Esophagus squamous epithelium (tissue), 5 donors: ENCODE results near the gene FAM120B. TPM values are rescaled to one million over a fixed set of nuclear protein-coding genes. Genes with fewer than 3 reads are reported as not detected.

ENCODE experiments used
- DNase-seq: peaks from one replicate; lab custom pipeline; 2025; lab: John Stamatoyannopoulos, UW
- H3K27ac ChIP-seq, 4 donors: fragments of 200-600 bp; sonication (generic); one replicate each; pipeline ENCODE4 v1.5.1; 2016 to 2019; ENCODE audit warnings: mild to moderate bottlenecking in 1 of 4
- H3K27me3 ChIP-seq, 4 donors: fragments of 200-600 bp; sonication (generic); 1 replicate in 3 of 4; 2 replicates in 1 of 4; pipeline versions ENCODE4 v1.5.1 to v1.6.0; 2017 to 2021; ENCODE audit warnings: antibody characterized with exemption in 1 of 4
- H3K36me3 ChIP-seq, 3 donors: fragments of 200-600 bp; sonication (generic); one replicate each; pipeline ENCODE4 v1.5.1; 2016 to 2019
- H3K4me1 ChIP-seq, 3 donors: fragments of 200-600 bp; sonication (generic); one replicate each; pipeline ENCODE4 v1.5.1; 2017 to 2019
- H3K4me3 ChIP-seq, 4 donors: fragments of 200-600 bp; sonication (generic); 1 replicate in 3 of 4; 2 replicates in 1 of 4; pipeline ENCODE4 v1.5.1; 2016 to 2019; ENCODE audit warnings: mild to moderate bottlenecking in 2 of 4, moderate library complexity in 1 of 4
- H3K9me3 ChIP-seq, 3 donors: fragments of 200-600 bp; sonication (generic); one replicate each; pipeline ENCODE4 v1.5.1; 2016 to 2019
- POLR2A ChIP-seq, 4 donors: fragments of 450-650 bp; IDR thresholded peaks; one replicate each; pipeline ENCODE4 v1.6.1; 2017; ENCODE audit warnings: antibody characterized with exemption in 4 of 4, mild to moderate bottlenecking in 4 of 4, moderate library complexity in 3 of 4
- WGBS, 2 donors: methylation state at CpG; one replicate each; pipeline ENCODE4 v1.1.5; 2018; 5-methylcytosine and 5-hydroxymethylcytosine counted together
- intact Hi-C: fragments of 100-400 bp; cut with DNase I; formaldehyde crosslinking; loops from one replicate; pipeline ENCODE4 v1.15.0; 2022
- total RNA-seq, 4 donors: library from RNA; depleted of rRNA; stranded (reverse); fragments of >200 nt; gene quantifications; one replicate each; pipeline ENCODE4 v1.1.0, GENCODE V29; 2016
- TF ChIP-seq, protein P1 (sequence below), 6 experiments: fragments of 450-650 bp in 4 of 6; fragments of 200-600 bp in 2 of 6; sonication (generic) in 2 of 6; IDR thresholded peaks; one replicate each; pipeline ENCODE4 v1.5.1; 2016 to 2019; ENCODE audit warnings: antibody characterized with exemption in 6 of 6, mild to moderate bottlenecking in 4 of 6, moderate library complexity in 4 of 6
- donor health status: DM: yes; HTN: yes; CAD: no.

Gene FAM120B
- total RNA-seq, 4 donors from 2014 or later, result 8.4 to 25.6 (median 12.9) TPM

DNA sequence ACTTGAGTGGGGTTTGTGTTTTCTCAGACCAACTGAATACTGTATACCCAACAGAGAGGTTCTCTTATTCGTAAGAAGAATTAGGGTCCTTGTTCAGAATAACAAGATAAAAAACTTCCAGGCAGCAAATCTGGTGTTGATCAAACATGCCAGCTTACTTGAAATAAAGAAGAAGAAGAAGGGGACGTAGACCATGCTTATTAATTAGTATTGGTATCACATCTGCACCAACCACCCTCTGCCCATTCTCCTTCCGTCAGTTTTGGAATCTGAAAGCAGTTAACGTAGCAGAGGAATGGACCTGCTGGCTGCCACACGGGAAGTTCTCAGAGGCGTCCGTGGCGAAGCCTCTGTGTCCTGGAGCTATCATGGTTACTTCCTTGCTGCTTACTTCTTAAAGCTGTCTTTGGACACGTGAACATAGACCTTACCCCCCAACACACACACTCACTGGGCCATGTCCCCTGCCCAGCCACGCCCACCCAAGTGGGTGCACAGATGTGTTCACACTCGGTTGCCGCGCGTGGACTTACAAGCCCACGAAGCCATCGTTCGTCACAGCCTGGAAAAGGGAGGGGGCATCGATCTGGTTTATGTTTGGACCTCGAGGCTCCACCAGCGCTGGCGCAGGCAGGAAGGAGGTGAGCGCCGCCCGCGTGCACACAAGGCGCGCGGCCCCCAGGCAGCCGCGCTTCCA lies 11.6 kb upstream of the FAM120B start:
- Histone ChIP-seq H3K9me3 (no peaks in the 10 kb centered on the region), H3K27me3 (peaks cover 5 to 96% (median 13%) of the 10 kb centered on the region in 4 donors), H3K4me1 (peaks cover 27 to 68% (median 37%) of the 10 kb centered on the region in 3 donors), H3K4me3 (peak overlapping the region; percentile 33 to 75 (median 46)), H3K27ac (peak overlapping the region in 3 of 4 donors; percentile 23 to 54 (median 45)), H3K36me3 (no peaks in the 10 kb centered on the region)
- no peak for DNase-seq
- 27 to 48% methylated on average over 9 to 18 of the region's 30 CpGs for WGBS, 2 donors
- intact Hi-C loops, result no loop called here
- TF ChIP-seq POLR2A (IDR thresholded peaks at IDR 0.05), result no peak
- TF ChIP-seq, protein P1, sequence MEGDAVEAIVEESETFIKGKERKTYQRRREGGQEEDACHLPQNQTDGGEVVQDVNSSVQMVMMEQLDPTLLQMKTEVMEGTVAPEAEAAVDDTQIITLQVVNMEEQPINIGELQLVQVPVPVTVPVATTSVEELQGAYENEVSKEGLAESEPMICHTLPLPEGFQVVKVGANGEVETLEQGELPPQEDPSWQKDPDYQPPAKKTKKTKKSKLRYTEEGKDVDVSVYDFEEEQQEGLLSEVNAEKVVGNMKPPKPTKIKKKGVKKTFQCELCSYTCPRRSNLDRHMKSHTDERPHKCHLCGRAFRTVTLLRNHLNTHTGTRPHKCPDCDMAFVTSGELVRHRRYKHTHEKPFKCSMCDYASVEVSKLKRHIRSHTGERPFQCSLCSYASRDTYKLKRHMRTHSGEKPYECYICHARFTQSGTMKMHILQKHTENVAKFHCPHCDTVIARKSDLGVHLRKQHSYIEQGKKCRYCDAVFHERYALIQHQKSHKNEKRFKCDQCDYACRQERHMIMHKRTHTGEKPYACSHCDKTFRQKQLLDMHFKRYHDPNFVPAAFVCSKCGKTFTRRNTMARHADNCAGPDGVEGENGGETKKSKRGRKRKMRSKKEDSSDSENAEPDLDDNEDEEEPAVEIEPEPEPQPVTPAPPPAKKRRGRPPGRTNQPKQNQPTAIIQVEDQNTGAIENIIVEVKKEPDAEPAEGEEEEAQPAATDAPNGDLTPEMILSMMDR (IDR thresholded peaks at IDR 0.05), result no peak

GRCh38 chr6:170295510-170296422 lies 10.8 kb upstream of the FAM120B start:
- no CpG with 5 or more reads among the region's 109 CpGs for WGBS, 2 donors
- DNase-seq, result no peak
- intact Hi-C loops, result no loop called here
- TF ChIP-seq POLR2A (IDR thresholded peaks at IDR 0.05), result peak in 1 of 4 donors; percentile 20
- TF ChIP-seq, protein P1 (IDR thresholded peaks at IDR 0.05), result no peak
- Histone ChIP-seq H3K27me3 (peaks cover 5 to 91% (median 13%) of the 10 kb centered on the region in 4 donors), H3K9me3 (no peaks in the 10 kb centered on the region), H3K4me1 (peaks cover 25 to 60% (median 37%) of the 10 kb centered on the region in 3 donors), H3K36me3 (no peaks in the 10 kb centered on the region), H3K4me3 (peak overlapping the region; percentile 33 to 75 (median 46)), H3K27ac (peak overlapping the region in 3 of 4 donors; percentile 23 to 54 (median 45))

DNA sequence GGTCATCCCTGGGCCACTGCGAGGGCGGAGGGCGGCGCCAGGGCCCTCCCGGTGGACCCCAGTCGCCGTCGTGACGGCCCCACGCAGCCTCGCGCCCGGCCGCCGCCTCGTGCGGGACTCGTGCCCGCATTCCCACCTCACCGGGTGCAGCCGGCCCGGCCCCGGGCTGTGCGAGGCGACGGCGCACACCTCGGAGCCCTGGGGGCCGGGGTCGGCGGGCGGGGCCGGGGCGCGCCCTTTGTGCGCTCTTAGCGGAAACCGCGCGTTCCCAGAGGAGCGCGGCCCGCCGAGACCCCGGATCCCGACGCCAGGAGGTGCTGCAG lies 10.2 kb upstream of the FAM120B start:
- intact Hi-C loops, result no loop called here
- peak overlapping the region in 2 of 4 donors; percentile 30 to 54 for H3K27ac ChIP-seq
- DNase-seq, result no peak
- H3K4me3 ChIP-seq, result peak overlapping the region; percentile 33 to 75 (median 46)
- H3K36me3 ChIP-seq, result no peaks in the 10 kb centered on the region
- WGBS, 2 donors, result no CpG with 5 or more reads among the region's 47 CpGs
- TF ChIP-seq POLR2A (IDR thresholded peaks at IDR 0.05), result no peak
- TF ChIP-seq, protein P1 (IDR thresholded peaks at IDR 0.05), result no peak
- H3K4me1 ChIP-seq, result peaks cover 25 to 54% (median 34%) of the 10 kb centered on the region in 3 donors
- peaks cover 5 to 85% (median 13%) of the 10 kb centered on the region in 4 donors for H3K27me3 ChIP-seq
- H3K9me3 ChIP-seq, result no peaks in the 10 kb centered on the region

GRCh38 chr6:170296746-170297575 lies 9.6 kb upstream of the FAM120B start:
- H3K4me3 ChIP-seq, result peak overlapping the region in 2 of 4 donors; percentile 55 to 75
- H3K27me3 ChIP-seq, result peaks cover 5 to 79% (median 11%) of the 10 kb centered on the region in 4 donors
- no peaks in the 10 kb centered on the region for H3K36me3 ChIP-seq
- TF ChIP-seq POLR2A (IDR thresholded peaks at IDR 0.05), result no peak
- TF ChIP-seq, protein P1 (IDR thresholded peaks at IDR 0.05), result no peak
- WGBS, 2 donors, result 19 to 49% methylated on average over 15 to 33 of the region's 67 CpGs
- peaks cover 19 to 48% (median 28%) of the 10 kb centered on the region in 3 donors for H3K4me1 ChIP-seq
- DNase-seq, result no peak
- no peaks in the 10 kb centered on the region for H3K9me3 ChIP-seq
- peak overlapping the region in 2 of 4 donors; percentile 30 to 54 for H3K27ac ChIP-seq
- intact Hi-C loops, result no loop called here
